Measurements from ENCODE around the gene TMEM184A. TPM values are rescaled to one million over a fixed set of nuclear protein-coding genes. Genes with fewer than 3 reads are reported as not detected.

Gene TMEM184A
- total and polyA plus RNA-seq, 2 of the 13 experiments (the other 11 are each of a cell fraction or from before 2014, with no cell fraction given) = 9.5 to 20.4 TPM

- no peak for TF ChIP-seq NFAT5 (CRISPR knock-in tag; IDR thresholded peaks at IDR 0.05)
- no peak for TF ChIP-seq ZNF777 (CRISPR knock-in tag; IDR thresholded peaks at IDR 0.05)
- no peak for TF ChIP-seq NFIC (IDR thresholded peaks at IDR 0.05; ENCODE audit: low read length)
- no peak for TF ChIP-seq RELA (CRISPR knock-in tag; IDR thresholded peaks at IDR 0.05)
- no peak for TF ChIP-seq DBP (CRISPR knock-in tag; IDR thresholded peaks at IDR 0.05; ENCODE audit: not compliant biosample characterization)
- no peak for TF ChIP-seq PLSCR1 (CRISPR knock-in tag; IDR thresholded peaks at IDR 0.05; ENCODE audit: borderline replicate concordance)
- no peak for TF ChIP-seq ZNF446 (CRISPR knock-in tag; IDR thresholded peaks at IDR 0.05)
- no peak for TF ChIP-seq TRIM22 (IDR thresholded peaks at IDR 0.05)
- no peak for TF ChIP-seq ZBTB44 (CRISPR knock-in tag; IDR thresholded peaks at IDR 0.05)
- no peak for TF ChIP-seq NBN (conservative IDR thresholded peaks at IDR 0.05)
- TF ChIP-seq E2F1 (CRISPR knock-in tag; IDR thresholded peaks at IDR 0.05) = no peak
- no peak for TF ChIP-seq GZF1 (CRISPR knock-in tag; IDR thresholded peaks at IDR 0.05)
- TF ChIP-seq ZC3H4 (CRISPR knock-in tag; IDR thresholded peaks at IDR 0.05; ENCODE audit: borderline replicate concordance) = no peak
- no peak for TF ChIP-seq ZNF224 (CRISPR knock-in tag; IDR thresholded peaks at IDR 0.05)
- no peak for TF ChIP-seq TRAFD1 (CRISPR knock-in tag; IDR thresholded peaks at IDR 0.05; ENCODE audit: borderline replicate concordance)
- TF ChIP-seq FOSL1 (CRISPR knock-in tag; IDR thresholded peaks at IDR 0.05; ENCODE audit: borderline replicate concordance) = no peak
These were observed 43.0 kb downstream of the TMEM184A start (continued) for GRCh38 chr7:1512781-1513656.

All from HepG2 (cell line).